HG02885 (cell line): ENCODE results near the gene TRHDE.
"Not testable (repeated sequence)": the region's sequence is repeated elsewhere in the genome, so short reads cannot be mapped to it uniquely, and the experiment has no call there.

Experiments used
- ATAC-seq: cut with Tn5 transposase; IDR thresholded peaks from one replicate; pipeline ENCODE4 v1.9.1; 2021; ENCODE audit warnings: mild to moderate bottlenecking; ENCODE audit not compliant: unreplicated experiment, poor library complexity

The TRHDE gene

GRCh38 chr12:72712025-72712424 lies 439.9 kb downstream of the TRHDE start:
- not testable (repeated sequence) for ATAC-seq

GRCh38 chr12:72716221-72716620 lies 444.1 kb downstream of the TRHDE start:
- no peak for ATAC-seq

- no peak for ATAC-seq
Measured at GRCh38 chr12:72717036-72717435, 444.9 kb downstream of the TRHDE start.
